Activated CD4-positive, alpha-beta T cell treated with anti-CD3 and anti-CD28 coated beads for 1 hour (primary cell): ENCODE measurements around the gene CREG2.

Experiments used
- DNase-seq: peaks from one replicate; pipeline ENCODE4 v3.0.0-alpha.2; 2020

The CREG2 gene

GRCh38 chr2:101408925-101409324 is 21.6 kb upstream of the CREG2 start:
- no peak for DNase-seq

- no peak for DNase-seq
Observed at GRCh38 chr2:101405351-101405899, 18.1 kb upstream of the CREG2 start.

GRCh38 chr2:101403745-101404144 is 16.4 kb upstream of the CREG2 start:
- no peak for DNase-seq

GRCh38 chr2:101402630-101403029 is 15.3 kb upstream of the CREG2 start:
- DNase-seq: no peak

GRCh38 chr2:101401906-101402305 is 14.6 kb upstream of the CREG2 start:
- DNase-seq: no peak

- DNase-seq: no peak
Observed at GRCh38 chr2:101401326-101401665, 14.0 kb upstream of the CREG2 start.

- DNase-seq: no peak
Observed at GRCh38 chr2:101400506-101401325, 13.4 kb upstream of the CREG2 start.

- DNase-seq: no peak
Observed at GRCh38 chr2:101400048-101400447, 12.7 kb upstream of the CREG2 start.

- no peak for DNase-seq
Observed at GRCh38 chr2:101399021-101399799, 11.9 kb upstream of the CREG2 start.

- no peak for DNase-seq
Observed at GRCh38 chr2:101398116-101398821, 11.0 kb upstream of the CREG2 start.

- no peak for DNase-seq
Observed at GRCh38 chr2:101396316-101396717, 9.0 kb upstream of the CREG2 start.

GRCh38 chr2:101395545-101396315 is 8.4 kb upstream of the CREG2 start:
- DNase-seq: no peak

- DNase-seq: no peak
Observed at GRCh38 chr2:101388232-101388631, 929 bp upstream of the CREG2 start.

GRCh38 chr2:101386599-101387150 is 628 bp downstream of the CREG2 start:
- DNase-seq: no peak

GRCh38 chr2:101383016-101383541 is 4.2 kb downstream of the CREG2 start:
- no peak for DNase-seq

GRCh38 chr2:101382442-101382841 is 4.9 kb downstream of the CREG2 start:
- no peak for DNase-seq

GRCh38 chr2:101380376-101380775 is 6.9 kb downstream of the CREG2 start:
- no peak for DNase-seq

GRCh38 chr2:101379091-101379490 is 8.2 kb downstream of the CREG2 start:
- no peak for DNase-seq

GRCh38 chr2:101375653-101376052 is 11.7 kb downstream of the CREG2 start:
- DNase-seq: no peak

- DNase-seq: no peak
Observed at GRCh38 chr2:101374821-101375561, 12.3 kb downstream of the CREG2 start.

- no peak for DNase-seq
Observed at GRCh38 chr2:101372792-101373191, 14.5 kb downstream of the CREG2 start.
